A673 (cell line): ENCODE data around the gene TRAPPC10. TPM values are rescaled to one million over a fixed set of nuclear protein-coding genes. Genes with fewer than 3 reads are reported as not detected.

Source experiments
- BruUV-seq: library from RNA; stranded (reverse); fragments of 400-500 nt; replicated peaks from 2 replicates; lab custom pipeline; 2021; lab: Mats Ljungman, UMichigan
- CTCF ChIA-PET: fragments of 300-600 bp; sonication (Branson Sonifier 250); formaldehyde crosslinking; loops from one replicate; lab custom pipeline; 2022; ENCODE audit warnings: antibody characterized with exemption; lab: Charles Lee
- POLR2A ChIA-PET: fragments of 300-600 bp; sonication (Branson Sonifier 250); formaldehyde crosslinking; loops from one replicate; lab custom pipeline; 2022; ENCODE audit warnings: antibody characterized with exemption; ENCODE audit not compliant: low non-redundant PET; lab: Charles Lee
- DNase-seq: peaks from one replicate; pipeline ENCODE4 v3.0.0-alpha.2; 2015; ENCODE audit warnings: low spot score
- H3K27ac ChIP-seq: fragments of 200-600 bp; sonication (generic); 2 replicates; pipeline ENCODE4 v1.5.1; 2016; ENCODE audit warnings: mixed run types, low read depth, mild to moderate bottlenecking, mixed read lengths, antibody characterized with exemption, low read length; ENCODE audit not compliant: poor library complexity, severe bottlenecking
- H3K27me3 ChIP-seq: fragments of 200-600 bp; sonication (generic); replicated peaks from 2 replicates; pipeline ENCODE4 v1.6.1; 2017; ENCODE audit warnings: mixed run types, low read depth, mild to moderate bottlenecking, mixed read lengths, antibody characterized with exemption, low read length; ENCODE audit not compliant: insufficient read depth, poor library complexity
- H3K36me3 ChIP-seq: fragments of 200-600 bp; sonication (generic); 2 replicates; pipeline ENCODE4 v1.6.1; 2016; ENCODE audit warnings: mixed run types, mild to moderate bottlenecking, mixed read lengths, antibody characterized with exemption, low read length; ENCODE audit not compliant: insufficient read depth, poor library complexity, severe bottlenecking
- H3K4me1 ChIP-seq: fragments of 200-600 bp; sonication (generic); 2 replicates; pipeline ENCODE4 v1.6.1; 2017; ENCODE audit warnings: mixed run types, mild to moderate bottlenecking, mixed read lengths, antibody characterized with exemption, low read length; ENCODE audit not compliant: insufficient read depth, poor library complexity, severe bottlenecking
- H3K4me3 ChIP-seq: fragments of 200-600 bp; sonication (generic); 2 replicates; pipeline ENCODE4 v1.5.1; 2016; ENCODE audit warnings: low read depth, mixed run types, mild to moderate bottlenecking, mixed read lengths, low read length; ENCODE audit not compliant: poor library complexity, severe bottlenecking
- H3K9me3 ChIP-seq: fragments of 200-600 bp; sonication (generic); 2 replicates; pipeline ENCODE4 v1.6.1; 2016; ENCODE audit warnings: mixed run types, low read depth, mild to moderate bottlenecking, mixed read lengths, antibody characterized with exemption, low read length; ENCODE audit not compliant: poor library complexity, severe bottlenecking
- EZH2 ChIP-seq: fragments of 200-600 bp; sonication (generic); IDR thresholded peaks from 2 replicates; pipeline ENCODE4 v1.6.1; 2017; ENCODE audit warnings: borderline replicate concordance, low read depth, mild to moderate bottlenecking, mixed read lengths, antibody characterized with exemption, low read length; ENCODE audit not compliant: poor library complexity, severe bottlenecking
- intact Hi-C: fragments of 100-400 bp; cut with micrococcal nuclease; formaldehyde crosslinking; loops from one replicate; pipeline ENCODE4 v1.10.0; 2022; ENCODE audit not compliant: unreplicated experiment
- total RNA-seq: library from RNA; stranded (reverse); gene quantifications from 2 replicates; pipeline ENCODE4 v1.2.3, GENCODE V29; 2021
- TF ChIP-seq, protein P1 (sequence below): fragments of 300-800, 200-600 bp; sonication (generic); conservative IDR thresholded peaks from 2 replicates; pipeline ENCODE4 v1.5.1; 2017; ENCODE audit warnings: low read depth, mild to moderate bottlenecking, antibody characterized with exemption, low read length, moderate library complexity, mixed read lengths

The TRAPPC10 gene
- total RNA-seq, 1 experiment from 2014 or later, result 51.4 TPM

DNA sequence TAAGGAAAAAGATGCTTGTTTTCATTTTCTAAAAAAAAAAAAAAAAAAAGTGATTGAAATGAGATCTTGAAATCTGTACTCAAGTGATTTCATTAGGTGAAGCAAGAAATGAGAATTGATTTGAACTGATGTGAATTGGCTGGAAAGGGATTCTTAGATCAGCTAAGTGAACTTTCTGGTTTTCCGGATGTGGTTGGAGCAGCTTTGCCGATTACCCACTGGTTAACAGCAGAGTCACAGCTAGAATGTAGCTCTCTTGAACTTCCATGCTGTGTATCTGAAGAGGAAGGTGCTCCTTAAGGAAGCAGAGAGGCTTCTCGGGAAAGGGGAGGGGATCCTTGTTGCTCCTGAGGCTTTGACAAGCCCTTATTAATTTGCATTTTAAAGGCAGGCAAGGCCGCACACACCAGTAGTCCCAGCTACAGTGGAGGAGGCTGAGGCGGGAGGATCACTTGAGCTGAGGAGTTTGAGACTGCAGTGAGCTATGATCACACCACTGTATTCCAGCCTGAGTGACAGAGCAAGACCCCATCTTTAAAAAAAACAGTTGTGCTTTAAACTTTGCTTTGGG is 66.4 kb downstream of the TRAPPC10 start:
- no peak for DNase-seq
- TF ChIP-seq, protein P1, sequence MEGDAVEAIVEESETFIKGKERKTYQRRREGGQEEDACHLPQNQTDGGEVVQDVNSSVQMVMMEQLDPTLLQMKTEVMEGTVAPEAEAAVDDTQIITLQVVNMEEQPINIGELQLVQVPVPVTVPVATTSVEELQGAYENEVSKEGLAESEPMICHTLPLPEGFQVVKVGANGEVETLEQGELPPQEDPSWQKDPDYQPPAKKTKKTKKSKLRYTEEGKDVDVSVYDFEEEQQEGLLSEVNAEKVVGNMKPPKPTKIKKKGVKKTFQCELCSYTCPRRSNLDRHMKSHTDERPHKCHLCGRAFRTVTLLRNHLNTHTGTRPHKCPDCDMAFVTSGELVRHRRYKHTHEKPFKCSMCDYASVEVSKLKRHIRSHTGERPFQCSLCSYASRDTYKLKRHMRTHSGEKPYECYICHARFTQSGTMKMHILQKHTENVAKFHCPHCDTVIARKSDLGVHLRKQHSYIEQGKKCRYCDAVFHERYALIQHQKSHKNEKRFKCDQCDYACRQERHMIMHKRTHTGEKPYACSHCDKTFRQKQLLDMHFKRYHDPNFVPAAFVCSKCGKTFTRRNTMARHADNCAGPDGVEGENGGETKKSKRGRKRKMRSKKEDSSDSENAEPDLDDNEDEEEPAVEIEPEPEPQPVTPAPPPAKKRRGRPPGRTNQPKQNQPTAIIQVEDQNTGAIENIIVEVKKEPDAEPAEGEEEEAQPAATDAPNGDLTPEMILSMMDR, result no peak
- TF ChIP-seq EZH2, result no peak
- Histone ChIP-seq H3K4me3 (no peak overlapping the region), H3K9me3 (no peaks in the 10 kb centered on the region), H3K27me3 (no peaks in the 10 kb centered on the region), H3K36me3 (peaks cover 58% of the 10 kb centered on the region), H3K4me1 (no peaks in the 10 kb centered on the region), H3K27ac (no peak overlapping the region)
- intact Hi-C loops, result no loop called here
- POLR2A ChIA-PET, result no interaction called here
- no TSS peak for BruUV-seq
- CTCF ChIA-PET, result interaction anchor here (0.6 kb wide), 1 partner anchor 103 kb away, joined by 3 read pairs; no protein-coding TSS in a partner anchor

DNA sequence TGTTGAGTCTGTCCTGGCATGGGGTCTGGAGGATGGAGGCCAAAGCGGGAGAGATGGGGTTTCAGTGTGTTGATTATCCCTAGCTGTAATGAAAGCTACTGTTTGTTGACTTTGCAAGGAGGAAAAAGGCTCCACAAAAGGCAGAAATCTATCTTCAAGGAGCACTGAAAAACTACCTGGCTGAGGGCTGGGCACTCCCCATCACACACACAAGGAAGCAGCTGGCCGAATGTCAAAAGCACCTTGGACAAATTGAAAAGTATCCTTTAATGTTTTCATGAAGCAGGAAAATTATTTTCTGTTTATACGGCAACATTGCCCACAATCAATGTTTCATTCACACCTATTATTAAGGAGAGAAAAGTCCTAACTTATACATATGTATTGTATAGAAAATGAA is 67.3 kb downstream of the TRAPPC10 start:
- CTCF ChIA-PET, result no interaction called here
- DNase-seq, result no peak
- no peak overlapping the region for H3K27ac ChIP-seq
- TF ChIP-seq, protein P1, result no peak
- TF ChIP-seq EZH2, result no peak
- POLR2A ChIA-PET, result no interaction called here
- no peak overlapping the region for H3K4me3 ChIP-seq
- peaks cover 66% of the 10 kb centered on the region for H3K36me3 ChIP-seq
- H3K4me1 ChIP-seq, result no peaks in the 10 kb centered on the region
- BruUV-seq, result no TSS peak
- no peaks in the 10 kb centered on the region for H3K27me3 ChIP-seq
- intact Hi-C loops, result no loop called here
- no peaks in the 10 kb centered on the region for H3K9me3 ChIP-seq

DNA sequence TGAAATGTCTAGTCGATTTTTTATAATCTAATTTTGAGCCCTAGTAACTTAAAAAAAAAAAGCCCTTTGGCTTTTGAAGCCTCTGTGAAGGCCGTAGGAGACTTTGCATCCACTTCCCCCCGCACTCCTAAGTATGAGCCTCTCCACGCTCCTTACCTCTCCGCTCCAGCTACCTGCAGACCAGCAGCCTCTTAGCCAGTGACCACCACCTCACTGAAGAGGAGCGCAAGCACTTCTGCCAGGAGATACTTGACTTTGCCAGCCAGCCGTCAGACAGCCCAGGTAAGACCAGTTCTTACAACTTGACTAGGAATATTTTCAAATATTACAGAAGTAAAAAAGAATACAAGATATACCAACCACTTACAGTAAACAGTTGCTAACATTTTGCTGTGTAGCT is 67.7 kb downstream of the TRAPPC10 start:
- CTCF ChIA-PET, result no interaction called here
- H3K9me3 ChIP-seq, result no peaks in the 10 kb centered on the region
- no peaks in the 10 kb centered on the region for H3K4me1 ChIP-seq
- intact Hi-C loops, result no loop called here
- no peak for TF ChIP-seq EZH2
- TF ChIP-seq, protein P1, result no peak
- no peak for DNase-seq
- no peaks in the 10 kb centered on the region for H3K27me3 ChIP-seq
- H3K36me3 ChIP-seq, result peaks cover 68% of the 10 kb centered on the region
- H3K27ac ChIP-seq, result no peak overlapping the region
- POLR2A ChIA-PET, result no interaction called here
- no TSS peak for BruUV-seq
- H3K4me3 ChIP-seq, result no peak overlapping the region
